Body of pancreas (tissue), 4 donors: Measurements from ENCODE around the gene COL27A1.

ENCODE experiments used
- POLR2A ChIP-seq, 3 donors: fragments of 450-650 bp; IDR thresholded peaks; one replicate each; pipeline ENCODE4 v1.6.1; 2016; ENCODE audit warnings: antibody characterized with exemption in 3 of 3, mild to moderate bottlenecking in 2 of 3
- TF ChIP-seq, protein P1 (sequence below), 7 experiments: fragments of 450-650 bp in 4 of 7; fragments of 200-600 bp in 3 of 7; sonication (generic) in 3 of 7; IDR thresholded peaks; one replicate each; pipeline ENCODE4 v1.5.1; 2016 to 2019; ENCODE audit warnings: antibody characterized with exemption in 7 of 7

DNA sequence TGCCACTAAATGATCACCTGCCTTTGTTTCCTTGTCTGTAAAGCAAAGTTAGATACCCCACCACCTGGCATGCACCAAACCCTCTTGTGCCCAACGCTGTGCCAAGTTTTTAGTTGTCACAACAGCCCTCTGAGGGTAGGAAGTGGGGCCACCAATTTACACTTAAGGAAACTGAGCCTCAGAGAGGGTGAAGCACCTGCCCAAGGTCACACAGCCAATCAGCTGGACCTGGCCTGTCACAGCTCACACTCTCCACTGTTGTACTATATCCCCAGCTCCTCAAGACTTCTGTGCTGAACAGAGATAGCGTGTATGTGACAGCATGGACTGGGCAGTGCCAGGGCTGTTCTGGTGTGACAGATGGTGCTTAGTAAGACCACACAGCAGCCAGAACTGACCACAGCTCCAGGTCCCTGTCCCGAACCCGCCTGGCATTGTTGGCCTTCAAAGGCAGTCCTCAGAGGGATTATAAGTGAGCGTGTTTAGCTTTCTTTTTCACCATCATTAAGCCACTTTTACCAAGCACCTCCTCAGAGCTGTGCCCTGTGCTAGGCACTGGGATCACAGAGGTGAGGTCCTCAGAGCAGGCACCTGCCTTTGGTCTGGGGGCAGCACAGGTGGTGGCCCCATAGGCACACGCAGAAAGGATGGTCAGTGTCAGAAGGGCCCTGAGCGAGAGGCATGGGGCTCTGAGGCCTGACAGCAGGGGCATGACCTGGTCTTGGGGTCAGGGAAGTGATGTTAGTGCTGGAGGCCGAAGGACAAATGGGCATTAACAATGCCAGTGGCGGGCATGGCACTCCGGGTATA, 71.1 kb downstream of the COL27A1 start:
- no peak for TF ChIP-seq POLR2A (IDR thresholded peaks at IDR 0.05)
- TF ChIP-seq, protein P1, sequence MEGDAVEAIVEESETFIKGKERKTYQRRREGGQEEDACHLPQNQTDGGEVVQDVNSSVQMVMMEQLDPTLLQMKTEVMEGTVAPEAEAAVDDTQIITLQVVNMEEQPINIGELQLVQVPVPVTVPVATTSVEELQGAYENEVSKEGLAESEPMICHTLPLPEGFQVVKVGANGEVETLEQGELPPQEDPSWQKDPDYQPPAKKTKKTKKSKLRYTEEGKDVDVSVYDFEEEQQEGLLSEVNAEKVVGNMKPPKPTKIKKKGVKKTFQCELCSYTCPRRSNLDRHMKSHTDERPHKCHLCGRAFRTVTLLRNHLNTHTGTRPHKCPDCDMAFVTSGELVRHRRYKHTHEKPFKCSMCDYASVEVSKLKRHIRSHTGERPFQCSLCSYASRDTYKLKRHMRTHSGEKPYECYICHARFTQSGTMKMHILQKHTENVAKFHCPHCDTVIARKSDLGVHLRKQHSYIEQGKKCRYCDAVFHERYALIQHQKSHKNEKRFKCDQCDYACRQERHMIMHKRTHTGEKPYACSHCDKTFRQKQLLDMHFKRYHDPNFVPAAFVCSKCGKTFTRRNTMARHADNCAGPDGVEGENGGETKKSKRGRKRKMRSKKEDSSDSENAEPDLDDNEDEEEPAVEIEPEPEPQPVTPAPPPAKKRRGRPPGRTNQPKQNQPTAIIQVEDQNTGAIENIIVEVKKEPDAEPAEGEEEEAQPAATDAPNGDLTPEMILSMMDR (IDR thresholded peaks at IDR 0.05) = no peak
